Ishikawa (cell line): ENCODE measurements around the gene DCDC2.

ENCODE experiments used
- CEBPB ChIP-seq: IDR thresholded peaks from 2 replicates; pipeline ENCODE4 v1.6.1; 2012
- CREB1 ChIP-seq: IDR thresholded peaks from 2 replicates; pipeline ENCODE4 v1.6.1; 2012; ENCODE audit warnings: low read depth
- EGR1 ChIP-seq: IDR thresholded peaks from 2 replicates; pipeline ENCODE4 v1.6.1; 2012
- EP300 ChIP-seq: IDR thresholded peaks from 2 replicates; pipeline ENCODE4 v1.6.1; 2012; ENCODE audit warnings: borderline replicate concordance
- FOXM1 ChIP-seq: IDR thresholded peaks from 2 replicates; pipeline ENCODE4 v1.6.1; 2012; ENCODE audit warnings: low read depth, borderline replicate concordance
- MAX ChIP-seq: IDR thresholded peaks from 2 replicates; pipeline ENCODE4 v1.6.1; 2012
- NFIC ChIP-seq: IDR thresholded peaks from 2 replicates; pipeline ENCODE4 v1.6.1; 2012
- RAD21 ChIP-seq: IDR thresholded peaks from 2 replicates; pipeline ENCODE4 v1.6.1; 2012; ENCODE audit warnings: low read depth
- REST ChIP-seq: IDR thresholded peaks from 2 replicates; pipeline ENCODE4 v1.6.1; 2012; ENCODE audit warnings: low read depth, mild to moderate bottlenecking
- TAF1 ChIP-seq: IDR thresholded peaks from 2 replicates; pipeline ENCODE4 v1.6.1; 2012; ENCODE audit warnings: low read depth, mild to moderate bottlenecking
- TEAD4 ChIP-seq: IDR thresholded peaks from 2 replicates; pipeline ENCODE4 v1.6.1; 2012
- YY1 ChIP-seq: IDR thresholded peaks from 2 replicates; pipeline ENCODE4 v1.6.1; 2012; ENCODE audit warnings: low read depth
- ZBTB7A ChIP-seq: IDR thresholded peaks from 2 replicates; pipeline ENCODE4 v1.6.1; 2012; ENCODE audit warnings: low read depth

GRCh38 chr6:24353861-24354260 is 4.0 kb downstream of the DCDC2 start:
- no peak for TF ChIP-seq ZBTB7A
- TF ChIP-seq CREB1: no peak
- no peak for TF ChIP-seq EP300
- TF ChIP-seq CEBPB: no peak
- TF ChIP-seq TEAD4: no peak
- TF ChIP-seq YY1: no peak
- TF ChIP-seq NFIC: no peak
- TF ChIP-seq TAF1: no peak
- TF ChIP-seq FOXM1: no peak
- no peak for TF ChIP-seq REST
- TF ChIP-seq EGR1: no peak
- TF ChIP-seq RAD21: no peak
- TF ChIP-seq MAX: no peak
